Measurements from ENCODE around the gene PLA2G2F. TPM values are rescaled to one million over a fixed set of nuclear protein-coding genes. Genes with fewer than 3 reads are reported as not detected.
"Not testable (repeated sequence)": the region's sequence is repeated elsewhere in the genome, so short reads cannot be mapped to it uniquely, and the experiment has no call there.

PLA2G2F gene
- total RNA-seq, 1 donor from 2014 or later = not detected

DNA sequence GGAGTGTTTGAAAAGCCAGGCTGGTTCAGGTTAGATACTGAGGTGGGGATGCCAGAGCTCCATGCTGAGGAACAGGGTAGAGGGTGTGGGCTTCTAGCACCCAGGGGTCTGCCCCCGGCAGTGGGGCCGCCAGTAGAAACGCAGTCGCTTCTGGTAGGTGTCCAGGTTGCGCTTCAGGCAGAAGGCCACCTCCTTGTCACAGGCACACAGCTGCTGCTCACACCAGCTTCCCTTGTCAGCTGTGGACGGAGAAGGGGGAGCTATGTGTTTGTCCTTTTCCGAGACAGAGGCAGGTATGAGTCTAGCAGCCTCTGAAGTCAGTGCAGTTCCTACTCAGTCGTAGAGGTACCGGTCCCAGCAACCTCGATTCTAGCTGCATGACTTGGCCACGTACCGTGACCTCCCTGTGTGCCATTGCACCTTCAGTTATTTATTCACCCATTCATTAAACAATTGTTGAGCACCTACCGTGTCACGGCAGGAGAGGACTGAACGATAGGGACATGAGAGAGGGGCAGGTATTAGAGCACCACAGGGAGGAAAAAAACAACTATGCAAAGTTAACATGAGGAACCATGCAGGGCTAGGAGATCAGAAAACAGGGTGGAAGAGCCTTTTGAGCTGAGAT lies 25.0 kb upstream of the PLA2G2F start:
- intact Hi-C loops (cut with micrococcal nuclease) = no loop called here

DNA sequence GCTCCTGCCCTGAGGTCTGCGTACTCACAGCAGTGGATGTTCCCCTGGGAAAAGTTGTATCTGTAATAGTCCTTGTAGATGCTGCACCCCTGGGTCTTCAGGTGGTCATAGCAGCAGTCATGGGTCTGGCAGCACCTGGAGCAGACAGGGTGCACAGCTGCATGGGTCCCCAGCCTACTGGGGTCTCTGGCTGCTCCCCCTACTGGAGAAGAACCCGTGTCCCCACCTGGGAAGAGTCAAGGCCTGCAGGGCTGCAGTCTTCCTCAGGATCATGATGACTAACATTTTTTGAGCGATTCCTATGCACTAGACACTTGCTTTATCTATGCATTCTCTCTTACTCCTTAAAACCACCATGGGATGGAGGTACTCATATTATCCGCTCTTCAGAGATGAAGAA lies 23.6 kb upstream of the PLA2G2F start:
- intact Hi-C loops (cut with micrococcal nuclease) = no loop called here

DNA sequence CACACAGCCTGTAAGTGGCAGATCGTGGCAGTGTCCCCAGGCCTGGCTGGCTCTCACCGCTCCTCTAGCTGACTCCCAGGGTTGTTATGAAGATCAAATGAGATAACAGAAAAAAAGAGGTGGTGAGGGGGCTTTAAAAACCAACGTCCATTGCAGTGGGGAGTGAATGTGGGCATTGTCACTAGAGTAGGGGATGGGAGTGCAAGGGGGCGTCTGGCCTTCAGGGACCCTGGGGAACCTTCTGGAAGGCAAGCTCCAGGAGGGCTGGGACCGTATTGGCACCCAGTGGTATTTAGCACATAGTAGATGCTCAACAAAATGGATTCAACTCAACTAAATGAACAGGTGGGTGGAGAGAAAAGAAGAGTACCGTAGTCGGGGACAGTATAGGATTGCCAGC lies 23.2 kb upstream of the PLA2G2F start:
- intact Hi-C loops (cut with micrococcal nuclease) = no loop called here

DNA sequence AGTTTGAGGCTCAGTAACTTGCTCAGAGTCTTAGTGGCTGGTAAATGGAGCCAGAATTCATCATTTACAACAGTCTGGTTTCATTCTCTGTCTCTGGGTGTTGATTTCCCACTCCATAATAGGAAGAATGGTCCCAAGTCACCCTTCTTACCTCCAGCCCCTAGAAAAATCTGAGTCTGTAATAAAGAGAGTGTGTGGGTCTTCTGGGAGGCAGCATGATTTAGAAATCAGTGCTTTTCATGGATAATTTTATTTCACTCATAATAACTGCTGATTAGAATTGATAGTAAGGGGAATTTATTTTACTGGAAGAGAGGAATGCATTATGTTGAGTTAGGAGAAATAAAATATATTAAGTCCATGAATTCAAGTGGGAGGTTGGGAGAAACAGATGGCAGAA lies 21.9 kb upstream of the PLA2G2F start:
- intact Hi-C loops (cut with micrococcal nuclease) = no loop called here

DNA sequence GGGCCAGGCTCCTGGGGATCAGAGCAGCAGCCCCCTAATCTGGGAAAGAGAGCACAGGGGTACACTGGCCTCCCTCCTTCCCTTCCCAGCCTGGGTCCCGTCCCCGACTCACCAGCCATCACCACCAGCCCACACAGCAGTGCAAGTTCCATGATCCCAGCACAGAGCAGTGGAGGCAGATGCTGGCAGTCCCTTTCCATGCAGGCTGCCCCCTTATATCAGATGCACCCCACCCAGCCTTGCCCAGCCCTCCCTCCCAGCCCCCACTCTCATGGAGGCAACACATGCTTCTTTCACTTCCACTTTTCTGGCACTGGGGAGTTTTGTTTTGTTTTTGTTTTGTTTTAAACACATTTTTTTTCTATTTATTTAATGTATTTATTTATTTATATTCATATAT lies 19.8 kb upstream of the PLA2G2F start, which contains the start of gene PLA2G2D:
PLA2G2D (minus strand) TSS at position 190 of the 400 bp plus-strand sequence; CDS start at position 152, 38 bp downstream.
- intact Hi-C loops (cut with micrococcal nuclease) = no loop called here

DNA sequence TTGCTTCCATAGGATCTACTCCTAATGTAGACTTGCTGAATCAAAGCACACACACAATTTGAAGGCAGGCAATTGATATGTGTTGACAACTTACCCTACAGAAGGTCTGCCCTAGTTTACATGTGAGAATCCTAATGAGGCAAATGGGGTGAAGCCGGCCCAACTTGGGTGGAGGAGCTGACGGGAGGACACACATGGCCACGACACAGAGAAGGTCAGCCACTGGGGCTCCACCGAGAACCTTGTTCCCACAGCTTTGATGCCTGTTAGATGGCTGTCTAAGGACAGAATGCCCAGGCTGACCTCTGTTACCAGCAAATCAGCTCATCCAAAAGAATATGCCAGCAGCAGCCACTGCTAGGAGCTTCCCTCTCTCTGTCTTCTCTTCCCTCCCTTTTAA lies 18.3 kb upstream of the PLA2G2F start:
- intact Hi-C loops (cut with micrococcal nuclease) = no loop called here

DNA sequence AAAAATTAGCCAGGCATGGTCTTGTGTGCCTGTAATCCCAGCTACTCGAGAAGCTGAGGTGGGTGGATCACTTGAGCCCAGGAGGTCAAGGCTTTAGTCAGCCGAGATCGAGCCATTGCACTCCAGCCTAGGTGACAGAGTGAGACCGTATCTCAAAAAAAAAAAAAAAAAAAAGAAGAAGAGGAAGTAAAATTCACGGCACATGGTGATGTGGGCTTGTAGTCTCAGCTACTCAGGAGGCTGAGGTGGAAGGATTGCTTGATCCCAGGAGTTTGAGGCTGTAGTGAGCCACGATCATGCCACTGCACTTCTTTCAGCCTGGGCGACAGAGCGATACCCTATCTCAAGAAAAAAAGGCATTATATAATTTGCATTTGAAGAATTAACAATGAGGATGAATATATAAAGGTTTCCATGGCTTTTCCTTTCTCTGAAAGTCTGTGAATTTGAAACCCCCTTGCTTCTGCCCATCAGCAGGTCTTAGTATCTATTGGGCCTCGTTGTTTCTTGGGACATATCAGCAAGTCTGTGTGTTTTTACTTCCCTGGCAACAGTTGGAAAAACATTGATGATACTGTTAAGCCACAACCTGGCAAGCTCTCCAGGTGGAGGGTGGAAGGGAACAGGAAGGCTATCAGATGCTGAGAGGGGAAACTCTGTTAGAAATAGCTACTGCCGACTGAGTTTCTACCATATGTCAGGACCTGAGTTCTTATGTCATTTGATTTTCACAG lies 15.2 kb upstream of the PLA2G2F start:
- intact Hi-C loops (cut with micrococcal nuclease) = no loop called here

DNA sequence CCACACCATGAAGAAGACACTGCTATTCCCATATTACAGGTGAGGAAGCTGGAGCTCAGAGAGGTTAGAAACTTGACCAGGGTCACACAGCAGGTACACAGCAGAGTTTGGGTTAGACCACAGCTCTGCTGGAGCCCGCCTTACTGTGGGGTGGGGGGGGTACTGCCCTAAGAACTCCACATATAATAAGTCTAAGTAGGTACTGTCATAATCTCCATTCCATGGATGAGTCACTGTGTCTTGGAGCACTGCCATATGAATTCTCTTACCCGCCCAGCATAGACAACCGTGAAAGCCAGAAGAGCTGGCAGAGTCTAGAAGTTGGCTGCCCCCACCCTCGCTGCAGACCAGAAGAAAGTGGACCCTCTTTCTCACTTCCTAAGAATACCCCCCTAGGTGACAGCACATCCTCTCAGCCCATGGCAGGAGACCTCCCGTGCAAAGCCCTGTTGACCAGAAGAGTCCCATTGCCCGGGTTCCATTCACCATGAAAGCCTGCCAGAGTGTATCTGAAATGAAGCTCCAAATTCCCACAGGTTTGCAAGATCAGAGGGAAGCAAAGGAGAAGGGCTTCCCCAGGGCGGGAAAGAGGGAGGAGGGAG lies 14.6 kb upstream of the PLA2G2F start:
- intact Hi-C loops (cut with micrococcal nuclease) = no loop called here

DNA sequence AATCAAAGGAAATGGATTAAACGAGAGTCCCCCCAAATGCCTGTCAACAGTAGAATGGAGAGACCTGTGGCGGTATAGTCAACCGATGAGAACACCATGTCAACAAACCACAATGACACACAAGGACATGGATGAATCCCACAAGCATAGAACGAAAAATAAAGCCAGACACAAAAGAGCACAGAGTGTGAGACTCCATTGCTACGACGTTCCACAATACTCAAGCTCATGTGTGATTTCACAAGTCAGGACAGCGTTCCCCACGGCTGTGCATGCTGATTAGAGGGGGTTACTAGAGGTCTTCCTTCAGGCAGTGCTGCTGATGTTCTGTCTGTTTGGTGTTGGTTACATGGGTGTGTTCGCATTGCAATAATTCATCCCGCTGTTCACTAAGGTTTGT lies 14.0 kb upstream of the PLA2G2F start:
- intact Hi-C loops (cut with micrococcal nuclease) = no loop called here

DNA sequence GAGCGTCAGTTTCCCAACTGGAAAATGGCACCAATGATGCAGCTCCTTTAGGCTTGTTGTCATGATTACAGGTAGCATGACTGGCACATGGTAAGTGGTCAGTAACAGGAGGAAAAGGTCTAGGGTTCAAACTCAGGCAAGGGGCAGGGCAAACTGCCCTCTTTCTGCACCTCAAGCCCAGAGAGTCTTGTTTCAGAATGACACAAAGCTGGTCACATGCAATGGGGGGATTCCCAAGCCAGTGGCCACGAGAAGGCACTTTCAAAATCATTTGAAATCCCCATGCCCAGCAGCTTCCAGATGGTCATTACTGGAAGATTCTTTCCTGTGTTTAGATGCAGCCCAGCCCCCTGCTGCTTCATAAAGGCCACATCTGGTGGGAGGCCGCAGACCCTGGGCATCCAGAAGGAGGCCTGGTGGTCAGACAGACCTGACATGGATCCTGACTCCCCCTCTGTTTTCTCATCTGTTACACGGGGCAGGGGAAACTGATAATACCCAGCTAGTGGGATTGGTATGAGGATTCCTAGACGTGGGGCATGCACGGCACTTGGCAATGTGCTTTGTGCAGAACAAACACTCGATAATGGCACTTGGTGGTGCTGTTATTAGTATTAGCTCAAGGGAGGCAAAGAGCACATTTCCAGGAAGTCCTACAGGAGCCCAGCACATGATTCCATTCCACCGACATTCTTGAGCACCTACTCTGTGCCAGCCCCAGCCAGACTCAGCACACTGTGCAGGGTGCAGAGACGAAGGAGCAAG lies 12.9 kb upstream of the PLA2G2F start:
- intact Hi-C loops (cut with micrococcal nuclease) = no loop called here

DNA sequence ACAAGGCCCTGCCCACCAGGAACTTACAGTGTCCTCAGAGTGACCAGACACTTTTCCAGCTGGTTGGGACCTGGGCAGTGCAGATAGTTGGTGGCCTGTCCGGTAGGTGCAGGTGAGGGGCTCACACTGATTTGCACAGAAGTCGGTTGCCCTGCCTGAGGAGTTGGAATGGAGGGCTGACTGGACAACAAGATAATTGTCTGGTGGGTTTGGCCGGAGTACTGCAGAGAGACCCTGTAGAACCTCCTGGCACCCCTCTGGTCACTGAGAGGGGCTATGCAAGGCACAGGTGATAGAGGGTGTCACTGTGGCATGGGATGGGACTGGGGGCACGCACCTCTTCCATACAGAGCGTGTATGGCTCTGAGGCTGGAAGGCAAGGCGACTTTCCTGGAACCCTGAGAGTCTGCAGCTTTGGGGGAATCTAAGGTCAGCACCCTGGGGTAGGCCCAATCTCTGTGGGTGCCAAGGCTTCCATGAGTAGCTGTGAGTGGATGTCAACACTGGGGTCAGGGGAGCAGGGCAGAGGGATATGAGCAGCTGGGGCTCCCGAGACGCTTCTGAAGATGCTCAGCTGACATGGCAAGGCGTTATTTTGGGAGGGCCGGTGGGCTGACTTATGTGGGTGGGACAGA lies 12.2 kb upstream of the PLA2G2F start:
- intact Hi-C loops (cut with micrococcal nuclease) = no loop called here

DNA sequence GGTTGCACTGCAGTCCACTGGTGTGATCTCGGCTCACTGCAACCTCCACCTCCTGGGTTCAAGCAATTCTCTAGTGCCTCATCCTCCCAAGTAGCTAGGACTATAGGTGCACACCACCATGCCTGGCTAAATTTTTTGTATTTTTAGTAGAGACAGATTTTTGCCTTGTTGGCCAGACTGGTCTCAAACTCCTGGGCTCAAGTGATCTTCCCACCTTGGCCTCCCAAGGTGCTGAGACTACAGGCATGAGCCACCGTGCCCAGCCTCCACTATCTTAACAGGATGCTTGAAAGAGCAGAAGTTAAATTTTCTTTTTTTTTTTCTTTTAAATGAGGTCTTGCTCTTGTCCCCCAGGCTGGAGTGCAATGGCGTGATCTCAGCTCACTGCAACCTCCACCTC lies 8.6 kb upstream of the PLA2G2F start:
- intact Hi-C loops (cut with micrococcal nuclease) = not testable (repeated sequence)

DNA sequence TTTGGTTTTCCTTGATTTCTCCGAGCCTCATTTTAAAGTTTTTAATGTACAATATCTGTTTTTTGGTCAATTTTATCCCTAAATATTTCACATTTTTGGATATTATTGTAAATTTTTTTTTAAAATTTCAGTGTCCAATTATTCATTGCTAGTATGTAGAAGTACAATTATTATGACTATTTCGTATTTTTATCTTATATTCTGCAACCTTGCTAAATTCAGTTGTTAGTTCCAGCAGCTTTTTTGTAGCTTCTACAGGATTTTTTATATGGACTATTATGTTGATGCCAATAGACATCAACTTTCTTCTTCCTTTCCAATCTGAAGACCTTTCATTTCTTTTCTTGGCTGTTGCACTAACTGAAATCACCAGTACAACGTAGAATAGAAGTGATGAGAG lies 4.1 kb upstream of the PLA2G2F start:
- intact Hi-C loops (cut with micrococcal nuclease) = no loop called here

DNA sequence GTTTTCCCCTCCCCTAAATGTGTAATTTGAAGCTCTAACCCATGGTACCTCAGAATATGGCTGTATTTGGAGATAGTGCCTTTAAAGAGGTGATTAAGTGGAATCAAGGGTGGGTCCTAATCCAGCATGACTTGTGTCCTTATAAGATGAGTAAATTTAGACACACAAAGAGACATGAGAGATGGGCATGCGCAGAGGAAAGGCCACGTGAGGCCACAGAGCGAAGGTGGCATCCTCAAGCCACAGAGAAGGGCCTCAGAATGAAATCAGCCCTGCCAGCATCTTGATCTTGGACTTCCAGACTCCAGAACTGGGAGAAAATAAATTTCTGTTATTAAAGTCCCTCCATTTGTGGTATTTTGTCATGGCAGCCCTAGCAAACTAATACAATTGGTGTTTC lies 2.9 kb upstream of the PLA2G2F start:
- intact Hi-C loops (cut with micrococcal nuclease) = no loop called here

DNA sequence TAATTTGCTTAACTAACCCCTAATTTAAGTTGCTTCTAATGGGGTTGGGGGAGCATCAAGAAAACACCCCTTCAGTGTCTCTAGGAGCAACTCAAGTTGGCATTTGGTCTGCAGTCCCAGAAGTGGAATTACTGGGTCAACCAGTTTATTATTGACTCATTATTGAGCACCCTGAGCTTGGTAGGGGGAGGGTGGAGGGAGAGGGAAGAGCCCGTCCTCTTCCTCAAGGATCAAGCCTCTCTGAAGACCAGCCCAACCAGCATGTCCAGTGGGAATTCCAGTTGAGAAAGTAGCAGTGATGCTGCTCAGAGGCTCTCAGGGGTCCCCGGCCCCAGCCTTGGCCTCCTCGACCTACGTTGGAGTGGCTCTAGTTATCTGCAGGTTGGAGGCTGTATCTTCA lies 2.1 kb upstream of the PLA2G2F start:
- intact Hi-C loops (cut with micrococcal nuclease) = no loop called here

DNA sequence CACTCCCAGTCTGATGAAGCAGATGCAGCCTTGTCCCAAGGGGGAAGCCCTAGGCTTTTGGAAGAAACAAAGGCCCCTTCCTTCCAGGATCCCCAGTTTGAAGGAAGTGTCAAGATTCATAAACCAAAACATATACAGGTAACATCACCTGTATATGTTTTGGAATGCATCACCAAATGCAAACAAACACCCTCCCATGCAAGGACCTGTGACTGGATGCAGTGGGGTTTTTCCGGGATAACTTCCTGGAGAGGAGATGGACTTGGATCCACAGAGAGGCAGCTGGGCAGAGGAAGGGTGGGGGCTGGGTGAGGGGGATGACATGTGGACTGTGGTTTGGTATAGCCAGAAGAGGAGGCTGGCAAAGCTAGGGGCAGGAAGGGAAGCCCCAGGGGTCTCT lies 1.5 kb upstream of the PLA2G2F start:
- intact Hi-C loops (cut with micrococcal nuclease) = no loop called here

DNA sequence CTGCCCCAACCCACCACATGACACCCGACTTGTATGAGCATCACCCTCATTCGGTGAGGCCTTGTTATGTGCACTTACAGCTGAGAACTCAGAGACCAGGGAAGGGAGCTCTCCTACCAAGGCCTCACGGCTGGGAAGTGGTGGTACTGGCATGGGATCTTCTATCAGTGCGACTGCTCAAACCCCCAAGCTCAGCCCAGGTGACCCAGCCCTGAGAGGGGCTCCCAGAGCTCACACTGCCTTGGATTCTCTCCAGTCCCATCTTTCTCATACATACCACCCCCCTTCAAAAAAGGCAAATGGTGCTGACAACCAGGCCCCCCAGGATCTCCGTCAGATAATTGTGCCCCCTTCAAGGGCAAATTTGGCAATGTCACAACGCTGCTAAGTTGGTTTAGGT lies 777 bp upstream of the PLA2G2F start:
- intact Hi-C loops (cut with micrococcal nuclease) = no loop called here

DNA sequence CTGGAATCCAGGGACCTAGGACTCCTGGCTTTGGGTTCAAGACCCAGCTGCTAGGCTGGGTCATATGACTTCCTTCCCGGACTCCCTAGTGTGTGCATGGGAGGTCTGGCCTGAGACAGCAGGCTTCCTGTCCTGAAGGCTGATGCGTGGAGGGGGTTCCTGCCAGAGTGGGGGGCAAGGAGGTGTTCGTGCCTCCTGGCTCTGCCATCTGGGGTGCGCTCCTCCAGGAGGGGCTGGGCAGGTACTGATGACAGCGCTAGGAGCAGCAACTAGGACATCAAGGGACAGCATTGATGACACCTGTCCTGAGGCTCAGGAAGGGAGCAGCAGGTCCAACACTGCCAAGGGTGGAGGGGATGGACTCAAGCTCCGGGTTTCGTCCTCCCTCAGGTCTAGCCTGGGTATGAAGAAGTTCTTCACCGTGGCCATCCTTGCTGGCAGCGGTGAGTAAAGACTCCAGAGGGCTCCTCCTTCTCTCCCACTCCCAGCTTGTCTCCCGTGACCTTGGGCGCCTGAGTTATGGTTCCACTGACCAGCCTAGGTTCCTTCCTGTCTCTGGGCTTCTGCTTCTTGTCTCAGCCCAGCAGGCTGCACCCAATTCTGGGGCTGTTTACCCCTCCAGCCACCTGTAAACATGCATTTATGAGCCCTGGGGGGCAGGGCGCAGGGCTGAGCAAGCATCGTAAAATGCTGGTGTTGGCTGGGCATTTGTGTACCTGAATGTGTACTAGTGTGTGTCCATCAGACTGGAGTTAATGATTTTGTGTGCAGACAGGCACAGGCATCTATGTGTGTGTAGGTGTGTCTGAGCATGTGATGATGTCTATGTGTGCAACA lies 871 bp downstream of the PLA2G2F start:
- intact Hi-C loops (cut with micrococcal nuclease) = no loop called here

DNA sequence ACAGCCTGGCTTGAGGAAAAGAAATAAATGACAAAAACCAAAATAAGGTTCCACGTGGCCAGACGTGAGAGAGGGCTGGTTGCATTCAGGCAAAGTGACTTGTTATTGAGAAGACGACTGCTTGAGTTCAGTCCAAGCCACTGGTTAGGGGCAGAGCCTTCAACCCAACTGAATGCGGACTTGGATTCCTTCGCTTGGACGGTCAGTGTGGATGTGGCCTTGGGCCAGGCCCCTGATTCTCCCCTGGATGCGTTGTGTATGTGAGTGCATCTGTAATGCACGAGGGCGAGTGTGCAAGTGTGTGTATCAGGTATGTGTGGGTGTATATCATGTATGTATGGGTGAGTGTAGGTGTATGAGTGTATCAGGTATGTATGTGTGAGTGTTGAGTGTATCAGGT lies 1.9 kb downstream of the PLA2G2F start:
- intact Hi-C loops (cut with micrococcal nuclease) = no loop called here

DNA sequence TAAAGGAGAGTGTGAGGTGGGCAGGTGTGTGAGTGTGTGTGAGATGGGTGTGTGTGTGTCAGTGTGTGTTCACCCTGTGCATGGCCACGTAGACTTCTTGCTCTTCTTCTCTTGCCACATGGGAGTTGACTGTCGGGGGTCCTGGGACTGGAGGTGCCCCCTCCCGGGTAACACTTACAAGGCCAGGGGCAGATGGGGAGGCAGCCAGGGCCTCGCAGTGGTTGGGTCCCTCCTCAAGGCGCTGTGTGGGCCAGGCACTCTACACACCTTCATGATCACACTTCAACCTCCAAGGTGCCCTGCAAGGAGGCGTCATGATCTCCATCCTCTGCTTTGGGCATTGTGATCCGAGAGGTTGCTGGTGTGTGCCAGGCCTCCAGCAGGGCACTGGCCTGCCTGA lies 2.3 kb downstream of the PLA2G2F start:
- intact Hi-C loops (cut with micrococcal nuclease) = no loop called here

All from T-helper 1 cell treated with Interleukin-12 subunit alpha and Interleukin-12 subunit beta and Interleukin-4 antibody, amounts not matched to agents 30 ng/mL and 1 ng/mL, for 36 hours (primary cell).